Measurements from ENCODE around the gene ITIH1. TPM values are rescaled to one million over a fixed set of nuclear protein-coding genes. Genes with fewer than 3 reads are reported as not detected.

The ITIH1 gene
- total RNA-seq, 4 donors from 2014 or later = 0.34 to 1.5 TPM; not detected in 2

DNA sequence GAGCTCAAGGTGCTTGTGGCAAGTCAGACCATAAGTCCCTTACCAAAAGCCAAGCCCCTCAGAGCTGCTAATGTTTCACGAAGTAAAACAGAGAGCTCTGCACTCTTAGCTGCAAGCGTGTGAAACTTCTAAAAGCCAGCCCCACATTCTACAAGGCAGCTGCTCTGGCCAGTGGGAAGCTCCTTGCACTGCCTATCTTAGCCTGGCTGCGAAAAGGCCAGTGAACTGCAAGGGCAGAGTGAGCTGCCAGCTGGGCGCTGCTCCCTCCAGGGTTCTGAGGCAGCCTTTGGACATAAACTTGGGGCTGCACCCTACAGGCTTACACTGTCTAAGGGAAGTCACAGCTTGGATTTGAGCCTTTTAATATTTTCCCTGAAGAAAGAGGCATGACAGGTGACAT lies 59.6 kb downstream of the ITIH1 start:
- TF ChIP-seq, protein P1, sequence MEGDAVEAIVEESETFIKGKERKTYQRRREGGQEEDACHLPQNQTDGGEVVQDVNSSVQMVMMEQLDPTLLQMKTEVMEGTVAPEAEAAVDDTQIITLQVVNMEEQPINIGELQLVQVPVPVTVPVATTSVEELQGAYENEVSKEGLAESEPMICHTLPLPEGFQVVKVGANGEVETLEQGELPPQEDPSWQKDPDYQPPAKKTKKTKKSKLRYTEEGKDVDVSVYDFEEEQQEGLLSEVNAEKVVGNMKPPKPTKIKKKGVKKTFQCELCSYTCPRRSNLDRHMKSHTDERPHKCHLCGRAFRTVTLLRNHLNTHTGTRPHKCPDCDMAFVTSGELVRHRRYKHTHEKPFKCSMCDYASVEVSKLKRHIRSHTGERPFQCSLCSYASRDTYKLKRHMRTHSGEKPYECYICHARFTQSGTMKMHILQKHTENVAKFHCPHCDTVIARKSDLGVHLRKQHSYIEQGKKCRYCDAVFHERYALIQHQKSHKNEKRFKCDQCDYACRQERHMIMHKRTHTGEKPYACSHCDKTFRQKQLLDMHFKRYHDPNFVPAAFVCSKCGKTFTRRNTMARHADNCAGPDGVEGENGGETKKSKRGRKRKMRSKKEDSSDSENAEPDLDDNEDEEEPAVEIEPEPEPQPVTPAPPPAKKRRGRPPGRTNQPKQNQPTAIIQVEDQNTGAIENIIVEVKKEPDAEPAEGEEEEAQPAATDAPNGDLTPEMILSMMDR (IDR thresholded peaks at IDR 0.05; ENCODE audit: low read depth) = no peak

DNA sequence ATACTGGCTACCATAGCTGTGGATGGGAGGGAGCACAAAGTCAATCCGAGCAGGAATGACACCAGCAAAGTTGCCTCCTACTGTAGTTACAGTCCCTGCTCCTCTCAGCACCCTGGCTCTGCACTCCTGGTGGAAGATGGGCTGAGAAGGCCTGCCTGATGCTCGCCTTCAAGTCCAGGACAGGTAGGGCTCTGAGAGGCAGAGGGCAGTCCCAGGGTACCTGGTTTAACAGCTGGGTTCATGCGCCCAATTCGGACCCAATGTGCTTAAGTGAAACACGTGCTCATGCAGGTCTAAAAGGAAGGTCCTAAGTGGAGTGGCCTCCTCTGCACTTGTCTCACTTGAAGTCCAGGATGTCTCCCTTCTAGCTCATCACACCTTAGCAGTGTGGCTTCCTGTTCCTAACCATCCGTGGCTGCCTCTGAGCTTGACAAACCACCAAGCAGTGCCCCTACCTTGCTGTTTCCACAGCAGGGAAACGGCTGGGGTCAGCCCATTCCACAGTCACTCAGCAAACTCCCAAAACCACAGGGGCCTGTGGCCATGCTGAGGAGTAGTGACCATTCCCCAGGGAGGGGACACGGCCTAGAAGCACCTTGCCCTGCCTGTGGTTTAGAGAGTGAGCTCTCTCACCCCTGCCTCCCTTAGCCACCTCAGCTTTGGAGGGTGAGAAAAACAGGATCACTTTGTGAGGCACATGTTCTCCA lies 61.3 kb downstream of the ITIH1 start:
- TF ChIP-seq, protein P1 (IDR thresholded peaks at IDR 0.05; ENCODE audit: low read depth) = no peak

DNA sequence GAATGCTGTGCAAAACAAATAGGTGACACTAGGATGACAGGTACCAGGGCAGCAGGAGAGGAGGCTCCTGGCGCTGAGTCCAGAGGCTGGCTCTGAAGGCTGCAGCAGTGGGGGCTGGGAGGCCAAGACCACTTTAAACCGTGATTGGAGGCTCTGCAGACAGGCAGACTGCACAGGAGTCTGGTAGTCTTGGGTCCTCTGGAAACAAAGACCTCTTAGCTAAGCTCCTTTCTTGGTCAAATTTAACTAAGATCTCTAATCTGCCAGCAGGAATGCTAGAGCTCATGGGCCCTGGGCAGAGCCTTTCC lies 61.8 kb downstream of the ITIH1 start:
- TF ChIP-seq, protein P1 (IDR thresholded peaks at IDR 0.05; ENCODE audit: low read depth) = no peak

DNA sequence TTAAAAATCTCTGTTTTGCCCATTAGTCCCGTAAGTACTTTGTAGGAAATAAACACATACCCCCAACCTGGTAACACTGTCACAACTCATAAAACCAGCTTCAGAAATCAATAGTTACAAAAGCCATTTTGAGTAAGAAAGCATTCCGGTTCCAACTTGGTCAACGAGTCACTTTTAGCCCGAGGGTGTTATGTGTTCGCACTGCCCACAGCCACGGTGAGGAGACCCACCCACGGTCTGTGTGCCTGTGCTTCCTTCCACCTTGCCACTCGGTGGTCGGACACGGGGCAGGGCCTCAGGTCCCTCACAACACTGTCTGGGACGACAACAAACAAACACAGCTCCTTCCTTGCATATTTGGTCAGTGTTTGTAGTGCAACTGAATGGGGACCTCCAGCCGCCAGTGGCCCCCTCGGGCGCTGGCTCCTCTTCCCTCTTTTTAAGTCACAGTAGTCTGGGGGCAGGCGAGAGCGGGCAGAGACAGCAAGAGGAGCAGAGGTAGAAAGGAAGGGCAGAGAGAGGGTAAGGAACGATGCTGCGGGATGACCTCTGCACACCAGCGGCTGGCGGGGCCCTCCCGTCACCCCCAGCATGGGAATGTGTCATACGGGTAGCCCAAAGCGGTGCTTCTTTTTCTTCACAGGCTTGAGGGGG lies 62.6 kb downstream of the ITIH1 start:
- TF ChIP-seq, protein P1 (IDR thresholded peaks at IDR 0.05; ENCODE audit: low read depth) = no peak

DNA sequence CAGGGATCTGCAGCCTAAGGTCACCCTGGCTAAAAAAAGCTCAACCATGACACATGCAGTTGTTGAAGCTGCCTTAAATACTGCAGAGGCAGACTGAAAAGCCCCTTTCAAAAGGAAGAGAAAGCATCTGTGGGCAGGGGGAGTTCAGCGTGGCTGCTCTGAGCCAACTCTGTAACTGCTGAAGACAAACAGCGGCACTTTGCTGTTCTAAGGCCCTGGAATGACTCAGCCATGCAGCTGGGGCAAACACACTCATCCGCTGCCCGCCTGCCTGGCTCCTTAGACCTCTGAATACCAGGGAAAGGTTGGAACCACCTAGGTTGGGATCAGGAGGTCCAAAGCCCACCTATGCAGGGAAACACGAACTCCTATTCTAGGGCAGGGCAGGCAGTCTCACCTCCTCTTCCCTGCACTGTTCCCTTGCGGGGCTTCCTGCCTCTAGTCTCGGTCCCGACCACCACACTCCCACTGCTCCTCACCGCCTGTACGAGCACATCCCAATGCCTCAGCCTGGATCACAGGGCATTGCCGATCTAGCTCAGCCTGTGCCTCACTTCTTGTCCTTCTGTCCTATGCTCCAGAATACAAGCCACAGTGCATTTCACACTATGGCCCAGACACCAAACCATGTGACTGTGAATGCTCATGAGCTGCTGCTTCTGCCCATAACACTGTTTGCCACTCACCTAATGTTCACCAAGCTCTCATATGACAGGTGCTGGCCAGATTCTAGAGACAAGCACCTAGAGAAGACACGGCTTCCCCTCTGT lies 64.0 kb downstream of the ITIH1 start:
- TF ChIP-seq, protein P1 (IDR thresholded peaks at IDR 0.05; ENCODE audit: low read depth) = no peak

Small RNA genes lying within 50 kb of the gene (small RNA-seq; reads per million reads assigned to genes)
- not detected for gene AC006254.2
- not detected for gene MUSTN1

Other genes starting within 250 kb of the ITIH1 start
- gene NT5DC2, start 243.7 kb upstream of the ITIH1 start, total RNA-seq = 10 to 100 TPM; 11.6 to 29.8 (median 20.7) TPM
- 1 to 10 TPM; 1.5 to 4.9 (median 2.3) TPM for gene UQCC5, start 241.0 kb upstream of the ITIH1 start, total RNA-seq
- 100 to 1,000 TPM in 2 of 4 donors, 10 to 100 TPM in 2; 92.7 to 125 (median 104) TPM for gene PBRM1, start 91.7 kb upstream of the ITIH1 start, total RNA-seq
- gene GNL3, start 91.6 kb upstream of the ITIH1 start, total RNA-seq = 10 to 100 TPM; 37.3 to 90.5 (median 59.5) TPM
- gene GLT8D1, start 71.8 kb upstream of the ITIH1 start, total RNA-seq = 10 to 100 TPM; 35.2 to 53.9 (median 46.2) TPM
- gene SPCS1, start 71.5 kb upstream of the ITIH1 start, total RNA-seq = 100 to 1,000 TPM in 1 of 4 donors, 10 to 100 TPM in 3; 44.3 to 108 (median 80.8) TPM
- 10 to 100 TPM in 3 of 4 donors, 1 to 10 TPM in 1; 9.0 to 18.4 (median 13.7) TPM for gene NEK4, start 6.7 kb upstream of the ITIH1 start, total RNA-seq
- 1 to 10 TPM in 2 of 4 donors, under 1 TPM in 1, not detected in 1; 0.44 to 4.6 (median 2.1) TPM for gene ITIH3, start 17.2 kb downstream of the ITIH1 start, total RNA-seq
- 1 to 10 TPM in 3 of 4 donors, under 1 TPM in 1; 0.33 to 5.8 (median 3.4) TPM for gene ITIH4, start 53.1 kb downstream of the ITIH1 start, total RNA-seq
- 10 to 100 TPM in 1 of 4 donors, 1 to 10 TPM in 3; 1.3 to 13.0 (median 6.8) TPM for gene MUSTN1, start 57.4 kb downstream of the ITIH1 start, total RNA-seq
- gene STIMATE, start 119.9 kb downstream of the ITIH1 start, total RNA-seq = 10 to 100 TPM; 21.4 to 32.0 (median 23.3) TPM

All from subcutaneous adipose tissue (tissue), 4 donors.